HG02763 (cell line): Measurements from ENCODE around the gene CBX3.
"Not testable (repeated sequence)": the region's sequence is repeated elsewhere in the genome, so short reads cannot be mapped to it uniquely, and the experiment has no call there.

Source experiments
- ATAC-seq: cut with Tn5 transposase; IDR thresholded peaks from one replicate; pipeline ENCODE4 v1.9.1; 2021; ENCODE audit warnings: mild to moderate bottlenecking, moderate library complexity; ENCODE audit not compliant: unreplicated experiment

CBX3 gene

DNA sequence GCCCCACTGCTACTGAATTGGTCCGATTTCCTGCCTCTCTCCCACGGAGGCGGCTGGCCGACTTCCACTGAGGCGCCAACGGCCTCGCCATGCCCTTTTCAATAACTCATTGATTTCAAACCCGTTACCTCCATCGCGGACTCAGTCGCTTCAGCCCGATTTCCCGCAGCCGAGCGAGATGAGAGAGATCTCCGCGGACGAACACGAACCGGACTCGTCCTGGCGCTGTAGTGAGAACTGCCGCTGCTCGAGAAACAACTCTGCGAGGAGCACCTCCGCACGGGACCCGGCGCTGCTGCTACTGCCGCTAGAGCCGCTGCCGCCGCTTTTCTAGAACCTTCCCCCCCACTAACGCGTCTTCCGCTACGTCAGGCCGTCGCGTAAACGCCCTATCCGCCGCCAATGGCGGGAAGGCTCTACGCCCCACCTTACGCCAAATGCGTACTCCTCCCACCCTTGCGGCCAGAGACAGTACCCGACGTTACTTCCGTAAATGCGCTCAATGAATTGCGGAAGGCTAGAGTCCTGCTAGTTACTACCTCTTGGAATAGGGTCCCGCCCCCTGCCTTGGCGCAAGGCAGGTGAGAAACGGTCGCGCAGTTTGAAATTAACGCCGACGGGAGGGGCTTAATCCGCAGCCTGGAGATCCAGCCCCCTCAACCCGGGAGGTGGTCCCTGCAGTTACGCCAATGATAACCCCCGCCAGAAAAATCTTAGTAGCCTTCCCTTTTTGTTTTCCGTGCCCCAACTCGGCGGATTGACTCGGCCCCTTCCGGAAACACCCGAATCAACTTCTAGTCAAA, 900 bp upstream of the CBX3 start, which contains the start of gene HNRNPA2B1:
TSS of gene HNRNPA2B1 (minus strand) at position 303 of the 803 bp plus-strand sequence. CDS start at position 134, 169 bp downstream.
- ATAC-seq = peak; percentile 68

DNA sequence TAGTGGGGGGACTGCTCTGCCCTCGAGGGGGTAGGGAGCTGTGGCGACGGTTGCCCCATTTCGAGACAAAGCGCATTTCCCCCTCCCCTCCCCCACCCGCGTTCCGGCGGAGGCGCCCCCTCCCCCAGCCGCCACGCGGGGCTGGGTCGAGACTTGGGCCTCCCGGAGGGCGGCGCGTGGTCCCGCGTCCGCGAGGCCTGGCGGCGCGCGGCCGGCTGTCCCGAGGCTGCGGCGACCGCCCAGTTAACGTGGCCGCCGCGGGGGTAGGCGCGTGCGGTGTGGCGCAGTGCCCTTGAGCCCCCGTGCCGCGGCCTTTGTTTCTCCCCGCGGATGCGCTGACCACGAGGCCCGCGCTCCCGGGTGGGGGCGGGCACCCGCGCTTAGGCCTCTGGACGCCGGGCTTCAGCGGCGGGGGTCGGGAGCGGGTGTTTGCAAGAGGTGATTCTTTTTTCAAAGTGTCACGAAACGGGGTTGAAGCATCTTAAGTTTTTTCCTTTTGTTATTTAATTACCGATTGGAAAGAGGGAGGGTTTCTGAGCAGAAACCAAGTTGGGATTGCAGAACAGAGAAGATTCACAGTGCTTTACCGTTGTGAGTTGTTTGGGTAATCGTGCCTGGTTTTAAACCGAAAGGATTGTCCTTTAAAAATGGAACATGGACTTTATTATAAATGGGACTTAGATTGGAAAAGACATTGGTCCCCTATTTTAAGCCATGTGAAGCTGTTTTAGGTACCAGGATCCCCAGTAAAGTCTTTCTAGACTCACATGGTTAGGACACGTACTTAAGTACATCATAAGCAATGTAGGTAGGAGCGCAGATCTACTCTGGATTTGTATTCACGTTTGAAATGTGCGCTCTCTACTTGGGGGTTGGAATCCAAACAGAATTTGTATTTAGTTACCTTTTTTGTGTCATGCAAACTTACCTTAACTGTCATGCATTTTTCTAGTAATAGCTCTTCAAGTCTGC, 760 bp downstream of the CBX3 start:
- no peak for ATAC-seq

DNA sequence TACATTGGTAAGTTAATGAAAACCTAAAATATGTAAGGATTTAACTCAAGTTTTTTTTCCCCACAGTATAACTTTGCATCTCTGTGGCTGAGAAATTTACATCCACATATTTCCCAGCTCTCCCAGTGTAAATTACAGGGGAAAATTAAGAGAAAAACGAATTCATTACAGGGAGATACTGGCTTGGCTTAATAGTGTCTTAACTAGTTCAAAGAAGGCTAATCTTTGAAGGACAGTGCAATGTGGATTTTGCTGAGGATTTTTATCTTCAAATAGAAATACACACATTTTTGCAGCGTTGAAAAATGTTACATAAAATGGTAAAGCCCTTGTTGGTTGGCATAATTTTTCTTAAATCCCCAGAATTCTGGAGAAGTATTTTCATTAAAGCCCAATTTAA, 1.5 kb downstream of the CBX3 start:
- ATAC-seq = no peak

DNA sequence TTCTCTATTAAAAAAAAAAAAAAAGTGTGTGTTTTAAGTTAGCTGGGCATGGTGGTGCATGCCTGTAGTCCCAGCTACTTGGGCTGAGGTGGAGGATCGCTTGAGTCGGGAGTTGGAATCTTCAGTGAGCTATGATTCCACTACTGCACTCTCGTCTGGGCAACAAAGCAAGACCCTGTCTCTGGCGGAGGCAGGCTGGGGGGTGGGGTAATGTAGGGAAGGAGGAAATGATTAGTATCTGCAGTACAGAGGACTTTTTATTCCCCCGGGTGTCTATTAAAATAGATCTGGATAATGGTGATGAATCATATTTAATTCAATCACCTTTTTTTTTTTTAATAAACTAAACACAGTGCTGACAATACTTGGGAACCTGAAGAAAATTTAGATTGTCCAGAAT, 6.5 kb downstream of the CBX3 start:
- no peak for ATAC-seq

DNA sequence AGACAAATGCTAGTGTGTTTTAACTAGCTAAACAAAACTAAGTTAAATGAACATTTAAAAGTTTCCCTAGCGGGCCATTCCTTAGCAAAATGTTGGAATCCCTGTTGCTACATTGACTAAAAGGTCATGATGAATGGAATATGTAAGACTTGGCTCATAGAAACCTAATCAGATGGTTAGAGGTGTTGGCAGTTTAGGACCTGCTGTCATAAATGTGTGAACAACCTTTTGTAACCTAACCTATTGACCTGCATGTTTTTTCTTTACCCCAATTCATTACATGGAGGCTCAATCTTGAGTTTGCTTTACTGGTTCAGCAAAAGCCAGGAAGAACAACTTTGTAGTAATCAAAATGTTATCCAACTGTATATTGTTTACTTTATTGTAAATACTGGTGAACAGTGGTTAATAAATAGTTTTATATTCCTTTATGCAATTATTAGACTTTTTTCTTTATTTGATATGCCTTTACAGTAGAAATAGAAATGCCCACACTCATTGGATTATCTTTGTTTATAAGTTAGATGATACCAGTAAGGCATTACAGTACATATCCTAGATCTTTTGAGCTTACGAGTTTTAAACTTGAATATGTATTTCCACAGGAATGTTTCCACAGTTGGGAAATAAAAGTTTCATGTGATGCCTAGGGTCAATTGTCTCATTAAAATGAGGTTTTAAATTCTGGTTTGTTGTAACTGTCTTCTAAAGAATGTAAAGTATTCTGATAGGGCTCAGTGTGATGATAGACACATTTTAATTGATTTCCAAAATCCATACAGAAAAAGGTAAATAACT, 11.6 kb downstream of the CBX3 start:
- ATAC-seq = no peak

DNA sequence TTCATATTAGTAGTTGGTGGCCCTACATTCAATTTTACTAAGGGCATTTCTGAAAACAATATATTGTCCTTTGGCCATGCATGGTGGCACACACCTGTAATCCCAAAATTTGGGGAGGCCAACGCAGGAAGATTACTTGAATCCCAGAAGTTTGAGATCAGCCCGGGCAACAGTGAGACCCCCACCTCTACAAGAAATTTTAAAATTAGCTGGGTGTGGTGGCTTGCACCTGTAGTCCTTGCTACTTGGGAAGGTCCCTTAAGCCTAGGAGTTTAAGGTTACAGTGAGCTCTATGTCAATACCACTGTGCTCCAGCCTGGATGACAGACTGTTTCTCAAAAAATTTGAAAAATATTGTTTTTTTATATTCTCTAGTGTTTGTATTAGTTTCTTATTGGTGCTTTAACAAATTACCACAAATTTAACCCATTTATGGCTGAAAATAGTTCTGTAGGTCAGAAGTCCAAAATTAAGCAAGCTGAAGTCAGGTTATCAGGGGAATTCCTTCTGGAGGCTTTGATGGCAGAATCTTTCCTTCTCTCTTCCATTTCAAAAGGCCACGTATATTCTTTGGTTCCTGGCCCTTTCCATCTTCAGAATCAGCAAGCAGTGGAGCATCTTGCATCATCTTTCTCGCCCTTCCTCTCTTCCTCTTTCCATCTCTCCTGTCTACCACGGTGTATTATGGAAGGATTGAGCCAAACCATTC, 12.4 kb downstream of the CBX3 start:
- no peak for ATAC-seq

DNA sequence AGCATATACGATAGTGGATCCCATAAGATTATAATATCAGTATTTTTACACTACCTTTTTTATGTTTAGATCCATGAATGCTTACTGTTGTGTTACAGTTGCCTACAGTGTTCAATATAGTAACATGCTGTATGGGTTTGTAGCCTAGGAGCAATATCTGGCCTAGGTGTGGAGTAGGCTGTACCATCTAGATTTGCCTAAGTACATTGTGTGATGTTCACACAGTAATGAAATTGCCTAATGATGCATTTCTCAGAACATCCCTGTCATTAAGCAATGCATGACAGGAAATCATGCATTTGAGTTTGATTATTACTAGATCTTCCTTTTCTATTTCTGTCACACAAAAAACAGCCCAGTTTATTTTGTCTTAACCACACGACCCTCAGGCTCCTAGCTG, 14.5 kb downstream of the CBX3 start:
- no peak for ATAC-seq

DNA sequence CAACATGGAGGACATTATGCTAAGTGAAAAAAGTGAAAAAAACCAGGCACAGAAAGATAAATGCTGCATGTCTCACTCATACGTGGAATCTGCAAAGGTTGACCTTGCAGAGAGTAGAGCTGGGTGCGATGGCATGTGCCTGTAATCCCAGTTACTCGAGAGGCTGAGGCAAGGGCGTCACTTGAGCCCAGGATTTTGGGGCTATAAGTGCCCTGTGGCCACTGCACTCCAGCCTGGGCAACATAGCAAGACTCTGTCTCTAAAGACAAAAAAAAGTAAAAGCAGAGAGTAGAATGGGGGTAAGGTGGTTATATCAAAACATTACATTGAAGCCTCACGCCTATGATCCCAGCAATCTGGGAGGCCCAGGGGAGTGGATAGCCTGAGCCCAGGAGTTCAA, 22.8 kb downstream of the CBX3 start:
- no peak for ATAC-seq

DNA sequence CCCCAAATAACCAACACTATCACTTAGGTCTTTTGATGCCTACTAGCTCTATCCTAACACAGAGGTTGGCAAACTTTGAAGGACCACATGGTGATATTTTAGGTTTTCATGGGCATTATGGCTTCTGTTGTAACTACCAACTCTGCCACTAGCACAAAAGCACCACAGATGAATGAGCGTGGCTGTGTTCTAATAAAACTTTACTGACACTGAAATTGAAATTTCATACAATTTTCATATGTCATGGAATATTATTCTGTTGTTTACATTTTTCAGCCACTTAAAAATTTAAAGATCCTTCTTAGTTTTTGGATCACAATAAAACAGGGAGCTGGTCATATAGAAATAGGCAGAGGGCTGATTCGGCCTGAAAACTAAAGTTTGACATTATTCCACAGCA, 26.4 kb downstream of the CBX3 start:
- no peak for ATAC-seq

DNA sequence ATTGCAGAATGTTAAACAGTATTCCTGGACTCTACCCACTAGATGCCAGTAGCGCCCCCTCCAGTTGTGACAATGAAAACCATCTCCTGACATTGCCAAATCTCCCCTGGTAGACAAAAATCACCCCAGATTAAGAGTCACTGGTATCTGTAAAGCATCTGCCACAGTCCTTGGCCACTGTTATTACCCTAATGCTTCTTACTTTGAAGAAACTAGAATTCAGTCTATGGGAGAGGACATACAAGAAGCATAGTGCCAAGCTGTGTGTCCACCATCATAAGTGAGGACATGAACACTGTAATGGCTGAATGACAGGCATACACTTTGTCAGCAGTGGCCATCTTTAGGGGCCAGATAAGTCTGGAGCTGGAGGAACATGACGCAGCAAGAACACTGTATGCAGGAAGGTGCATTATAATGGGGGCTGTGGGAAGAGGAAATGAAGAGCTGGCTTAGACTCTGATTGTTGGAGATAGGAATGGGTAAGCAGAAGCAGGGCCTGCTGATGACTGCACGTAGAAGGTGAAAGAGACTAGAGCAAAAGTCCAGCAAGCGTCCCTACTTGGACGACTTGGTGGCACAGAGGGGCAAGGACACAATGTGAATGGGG, 32.5 kb downstream of the CBX3 start:
- ATAC-seq = no peak

DNA sequence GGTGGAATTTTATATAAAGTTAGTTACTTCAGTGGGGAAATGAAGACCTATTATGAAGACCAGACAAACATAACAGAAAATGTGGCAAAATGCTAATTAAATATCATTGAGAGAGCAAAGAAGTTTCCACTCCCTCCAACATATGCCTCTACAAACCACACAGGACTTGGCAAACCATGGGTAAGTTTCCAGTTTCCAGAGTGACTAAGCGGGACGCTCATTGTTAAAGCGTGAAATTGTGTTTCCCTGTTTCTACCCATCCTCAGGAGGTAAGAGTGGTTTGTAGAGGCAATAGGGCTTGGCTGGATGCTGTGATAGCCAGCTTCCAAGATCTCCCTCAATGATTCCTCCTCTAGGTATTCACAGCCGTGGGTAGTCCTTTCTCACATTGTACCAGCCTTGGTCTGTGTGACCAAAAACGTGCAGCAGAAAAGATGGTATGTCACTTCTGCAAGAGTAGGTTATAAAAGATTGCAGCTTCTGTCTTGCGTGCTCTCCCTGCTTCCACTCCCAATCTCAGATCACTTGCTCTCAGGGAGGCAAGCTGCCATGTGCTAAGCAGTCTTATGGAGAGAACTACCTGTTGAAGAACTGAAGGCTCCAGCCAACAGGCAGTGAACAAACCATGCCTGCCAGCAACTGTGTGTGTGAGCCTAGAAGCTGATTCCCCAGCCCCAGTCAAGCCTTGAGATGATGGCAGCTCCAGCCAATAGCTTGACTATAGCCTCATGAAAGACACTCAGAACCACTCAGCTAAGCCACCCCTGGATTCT, 35.7 kb downstream of the CBX3 start:
- no peak for ATAC-seq

DNA sequence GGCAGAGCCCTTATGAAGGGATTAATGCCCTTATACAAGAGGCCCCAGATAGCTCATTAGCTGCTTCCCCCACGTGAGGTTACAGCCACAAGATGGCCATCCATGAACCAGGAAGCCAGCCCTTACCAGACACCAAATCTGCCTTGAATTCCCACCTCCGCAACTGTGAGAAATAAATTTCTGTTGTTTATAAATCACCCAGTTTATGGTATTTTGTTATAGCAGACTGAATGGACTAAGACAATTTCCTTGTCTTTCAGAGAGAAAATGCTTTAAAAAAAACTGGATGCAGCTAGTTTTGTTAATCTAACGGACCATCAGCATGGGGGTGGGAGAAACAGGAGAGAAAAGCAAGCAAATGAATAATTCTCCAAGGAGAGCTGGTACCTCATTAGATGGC, 36.5 kb downstream of the CBX3 start:
- ATAC-seq = no peak

DNA sequence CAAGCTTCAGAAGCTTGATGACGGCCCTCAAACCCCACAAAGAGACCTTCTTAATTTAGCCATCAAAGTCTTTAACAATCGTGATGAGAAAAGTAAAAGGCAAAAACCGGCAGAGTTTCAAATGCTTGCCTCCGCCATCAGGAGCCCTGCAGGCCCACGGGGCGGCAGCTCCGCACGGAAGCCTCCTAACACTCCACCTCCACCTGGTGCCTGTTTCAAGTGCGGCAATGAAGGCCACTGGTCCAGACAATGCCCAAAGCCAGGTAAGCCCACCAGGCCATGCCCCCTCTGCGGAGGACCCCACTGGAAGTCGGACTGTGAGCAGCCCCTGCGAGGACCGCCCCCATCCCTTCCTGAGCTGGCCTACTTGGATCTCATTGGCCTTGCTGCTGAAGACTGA, 43.6 kb downstream of the CBX3 start:
- no peak for ATAC-seq

DNA sequence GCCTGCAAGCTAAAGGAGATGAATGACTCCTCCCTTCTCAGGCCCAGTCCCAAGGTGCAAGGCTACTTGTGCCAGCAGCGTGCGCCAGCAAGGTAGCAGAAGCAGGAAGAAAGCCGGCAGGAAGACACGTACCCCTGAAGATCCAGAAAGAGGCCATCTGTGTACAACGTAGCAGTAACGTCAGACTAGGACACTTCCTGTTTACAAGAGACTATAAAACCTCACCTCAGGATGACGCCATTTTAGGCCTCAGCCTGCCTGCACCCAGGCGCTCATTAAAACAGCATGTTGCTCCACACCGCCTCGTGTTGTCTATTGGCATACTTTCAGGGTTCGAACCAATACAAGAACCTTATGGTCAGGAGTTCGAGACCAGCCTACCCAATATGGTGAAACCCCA, 48.7 kb downstream of the CBX3 start:
- ATAC-seq = no peak

DNA sequence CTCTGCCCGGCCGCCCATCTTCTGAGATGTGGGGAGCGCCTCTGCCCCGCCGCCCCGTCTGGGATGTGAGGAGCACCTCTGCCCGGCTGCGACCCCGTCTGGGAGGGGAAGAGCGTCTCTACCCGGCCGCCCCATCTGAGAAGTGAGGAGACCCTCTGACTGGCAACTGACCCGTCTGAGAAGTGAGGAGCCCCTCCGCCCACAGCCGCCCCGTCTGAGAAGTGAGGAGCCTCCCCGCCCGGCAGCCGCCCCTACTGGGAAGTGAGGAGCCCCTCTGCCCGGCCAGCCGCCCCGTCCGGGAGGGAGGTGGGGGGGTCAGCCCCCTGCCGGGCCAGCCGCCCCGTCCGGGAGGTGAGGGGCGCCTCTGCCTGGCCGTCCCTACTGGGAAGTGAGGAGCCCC, 60.3 kb downstream of the CBX3 start:
- not testable (repeated sequence) for ATAC-seq
